Neural cell (in vitro differentiated cells): Measurements from ENCODE around the gene NUBP2.

Experiments used
- EP300 ChIP-seq: fragments of 450-650 bp; conservative IDR thresholded peaks from 2 replicates; pipeline ENCODE4 v1.6.1; 2014; ENCODE audit warnings: antibody characterized with exemption, mild to moderate bottlenecking, moderate library complexity; ENCODE audit not compliant: poor library complexity, severe bottlenecking
- EZH2 ChIP-seq: fragments of 200-600, 300-800 bp; shearing (Covaris generic), sonication (generic); IDR thresholded peaks from 2 replicates; pipeline ENCODE4 v1.6.1; 2014; ENCODE audit warnings: antibody characterized with exemption, low read length, borderline replicate concordance, mild to moderate bottlenecking; ENCODE audit not compliant: insufficient read depth, poor library complexity, severe bottlenecking
- POLR2AphosphoS5 ChIP-seq: IDR thresholded peaks from 2 replicates; pipeline ENCODE4 v1.6.1; 2012
- RAD21 ChIP-seq: fragments of 450-650 bp; conservative IDR thresholded peaks from 2 replicates; pipeline ENCODE4 v1.6.1; 2014; ENCODE audit warnings: antibody characterized with exemption, mild to moderate bottlenecking, moderate library complexity
- TF ChIP-seq, protein P1 (sequence below): fragments of 450-650 bp; IDR thresholded peaks from 2 replicates; pipeline ENCODE4 v1.5.1; 2014; ENCODE audit warnings: antibody characterized with exemption, mild to moderate bottlenecking, moderate library complexity; ENCODE audit not compliant: poor library complexity, severe bottlenecking

DNA sequence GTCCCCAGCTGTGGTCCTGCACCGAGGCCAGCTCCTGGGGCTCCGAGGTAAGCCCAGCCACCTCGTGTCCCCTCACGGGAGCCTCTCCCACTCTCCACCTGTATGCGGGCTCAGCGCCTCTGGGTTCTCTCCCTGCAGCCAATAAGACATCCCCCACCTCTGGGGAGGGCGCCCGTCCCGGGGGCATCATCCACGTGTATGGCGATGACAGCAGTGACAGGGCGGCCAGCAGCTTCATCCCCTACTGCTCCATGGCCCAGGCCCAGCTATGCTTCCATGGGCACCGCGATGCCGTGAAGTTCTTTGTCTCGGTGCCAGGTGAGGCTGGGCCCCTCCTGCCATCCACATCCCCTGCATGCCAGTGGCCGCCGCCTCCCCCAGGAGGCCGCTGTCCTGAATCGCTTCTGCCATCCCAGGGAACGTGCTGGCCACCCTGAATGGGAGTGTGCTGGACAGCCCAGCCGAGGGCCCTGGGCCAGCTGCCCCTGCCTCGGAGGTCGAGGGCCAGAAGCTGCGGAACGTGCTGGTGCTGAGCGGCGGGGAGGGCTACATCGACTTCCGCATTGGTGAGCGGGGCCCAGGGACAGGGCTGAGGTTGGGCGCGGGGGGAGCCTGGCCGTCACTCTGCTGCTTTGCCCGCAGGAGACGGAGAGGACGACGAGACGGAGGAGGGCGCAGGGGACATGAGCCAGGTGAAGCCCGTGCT lies 14.5 kb upstream of the NUBP2 start:
- TF ChIP-seq RAD21: no peak
- no peak for TF ChIP-seq EP300
- TF ChIP-seq POLR2AphosphoS5: no peak
- TF ChIP-seq, protein P1, sequence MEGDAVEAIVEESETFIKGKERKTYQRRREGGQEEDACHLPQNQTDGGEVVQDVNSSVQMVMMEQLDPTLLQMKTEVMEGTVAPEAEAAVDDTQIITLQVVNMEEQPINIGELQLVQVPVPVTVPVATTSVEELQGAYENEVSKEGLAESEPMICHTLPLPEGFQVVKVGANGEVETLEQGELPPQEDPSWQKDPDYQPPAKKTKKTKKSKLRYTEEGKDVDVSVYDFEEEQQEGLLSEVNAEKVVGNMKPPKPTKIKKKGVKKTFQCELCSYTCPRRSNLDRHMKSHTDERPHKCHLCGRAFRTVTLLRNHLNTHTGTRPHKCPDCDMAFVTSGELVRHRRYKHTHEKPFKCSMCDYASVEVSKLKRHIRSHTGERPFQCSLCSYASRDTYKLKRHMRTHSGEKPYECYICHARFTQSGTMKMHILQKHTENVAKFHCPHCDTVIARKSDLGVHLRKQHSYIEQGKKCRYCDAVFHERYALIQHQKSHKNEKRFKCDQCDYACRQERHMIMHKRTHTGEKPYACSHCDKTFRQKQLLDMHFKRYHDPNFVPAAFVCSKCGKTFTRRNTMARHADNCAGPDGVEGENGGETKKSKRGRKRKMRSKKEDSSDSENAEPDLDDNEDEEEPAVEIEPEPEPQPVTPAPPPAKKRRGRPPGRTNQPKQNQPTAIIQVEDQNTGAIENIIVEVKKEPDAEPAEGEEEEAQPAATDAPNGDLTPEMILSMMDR: no peak
- no peak for TF ChIP-seq EZH2
